HG02623 (cell line): ENCODE data around the gene FOXN3.
"Not testable (repeated sequence)": the region's sequence is repeated elsewhere in the genome, so short reads cannot be mapped to it uniquely, and the experiment has no call there.

Experiments used
- ATAC-seq: cut with Tn5 transposase; IDR thresholded peaks from one replicate; pipeline ENCODE4 v1.9.1; 2021; ENCODE audit warnings: moderate library complexity; ENCODE audit not compliant: unreplicated experiment

The FOXN3 gene

DNA sequence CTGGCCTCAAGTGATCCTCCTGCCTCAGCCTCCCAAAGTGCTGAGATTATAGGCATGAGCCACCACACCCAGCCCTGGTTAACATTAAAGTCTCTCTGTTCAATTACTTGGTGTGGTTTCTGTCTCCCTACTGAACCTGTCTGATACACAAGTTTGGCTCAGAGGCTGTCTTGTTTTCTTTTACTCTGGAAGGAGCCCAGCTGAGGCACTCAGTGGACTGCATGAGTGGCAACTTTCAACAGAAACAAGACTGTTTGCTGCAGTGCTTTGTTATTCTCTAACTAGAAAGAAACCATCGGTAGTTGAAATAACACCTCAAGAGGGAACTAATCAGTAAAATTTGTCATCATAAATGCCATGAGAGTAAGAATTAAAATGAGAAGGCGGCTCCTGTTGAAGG is 238.7 kb downstream of the FOXN3 start:
- ATAC-seq: no peak

- ATAC-seq: no peak
Measured at GRCh38 chr14:89175881-89176799, 240.9 kb downstream of the FOXN3 start.

DNA sequence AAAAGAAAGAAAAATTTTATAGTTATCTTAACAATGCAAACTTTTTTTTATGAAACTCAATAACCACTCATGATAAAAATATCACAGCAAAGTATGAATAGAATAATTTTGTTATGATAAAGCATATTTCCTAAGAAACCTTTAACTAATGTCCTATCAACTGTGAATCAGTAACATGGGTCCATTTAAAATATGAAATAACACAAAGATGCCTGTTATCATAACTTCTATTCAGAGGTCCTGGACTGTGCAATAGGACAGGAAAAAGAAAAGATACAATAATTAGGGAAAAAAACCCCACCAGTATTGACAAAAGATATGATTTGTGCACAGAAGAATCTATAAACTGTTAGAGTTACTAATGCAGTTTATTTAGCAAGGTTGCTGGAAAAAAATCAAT is 245.4 kb downstream of the FOXN3 start:
- no peak for ATAC-seq

DNA sequence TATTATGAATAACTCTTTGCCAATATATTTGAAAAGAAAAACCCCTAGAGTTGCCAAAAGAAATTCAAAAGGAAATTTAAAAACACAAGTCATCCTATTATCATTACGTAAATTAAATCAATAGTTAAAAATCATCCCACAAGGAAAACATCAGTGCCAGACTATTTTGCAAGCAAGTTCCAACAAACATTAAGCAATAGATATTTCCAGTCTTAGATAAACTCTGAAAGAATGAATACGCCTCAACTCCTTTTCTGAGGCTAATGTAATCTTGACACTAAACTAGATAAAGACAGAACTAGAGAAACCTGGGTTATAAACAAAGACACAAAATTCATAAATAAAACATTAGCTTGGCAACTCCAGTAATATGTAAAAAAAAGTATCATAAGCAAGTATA is 245.9 kb downstream of the FOXN3 start:
- no peak for ATAC-seq

- ATAC-seq: no peak
Measured at GRCh38 chr14:89167705-89168104, 249.3 kb downstream of the FOXN3 start.

GRCh38 chr14:89166633-89167032 is 250.4 kb downstream of the FOXN3 start:
- no peak for ATAC-seq

GRCh38 chr14:89165189-89166181 is 251.5 kb downstream of the FOXN3 start:
- peak; percentile 58 for ATAC-seq

DNA sequence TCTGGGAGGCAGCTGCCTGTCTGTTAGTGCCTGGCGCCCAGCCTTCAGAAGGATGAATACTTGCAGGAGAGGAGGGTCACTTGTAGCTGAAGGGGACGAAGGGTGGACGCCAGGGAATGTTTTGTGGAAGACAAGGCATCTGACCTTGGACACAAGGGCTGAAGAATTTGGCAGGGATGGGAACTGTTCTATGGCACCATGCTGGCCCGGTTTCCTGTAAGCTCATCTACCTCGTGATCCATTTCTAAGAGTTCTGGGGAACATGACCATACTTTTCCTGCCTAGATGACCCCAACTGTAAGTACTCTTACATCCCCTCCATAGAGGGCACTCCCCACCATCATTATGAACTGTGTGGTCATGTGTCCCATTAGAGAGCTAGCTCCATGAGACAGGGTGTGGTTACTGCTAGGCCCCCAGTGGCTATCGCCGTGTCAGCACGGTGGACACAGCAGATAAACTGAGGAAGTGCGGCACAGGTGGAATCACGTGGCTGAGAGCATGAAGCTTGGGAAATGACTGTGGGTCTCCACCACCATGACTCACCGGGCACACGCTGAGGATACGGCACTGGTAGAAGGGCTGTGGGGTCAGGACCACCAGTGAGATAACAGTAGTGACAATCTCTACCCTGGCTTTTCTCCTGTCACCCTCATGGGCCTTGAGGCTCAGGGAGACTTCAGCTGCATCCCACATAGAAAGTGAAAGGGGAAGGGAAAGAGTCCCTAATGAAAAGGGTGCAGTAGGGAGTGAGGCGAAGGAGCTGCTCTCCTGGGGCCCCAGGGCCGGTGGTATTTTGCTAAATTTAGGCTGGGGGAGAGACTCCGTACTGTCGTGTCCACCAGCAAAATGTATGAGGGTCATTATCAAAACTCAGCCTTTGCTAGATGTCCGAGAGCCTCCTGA is 252.6 kb downstream of the FOXN3 start:
- peak; percentile 27 for ATAC-seq

- ATAC-seq: no peak
Measured at GRCh38 chr14:89163031-89163636, 253.9 kb downstream of the FOXN3 start.

GRCh38 chr14:89162586-89162985 is 254.4 kb downstream of the FOXN3 start:
- no peak for ATAC-seq

DNA sequence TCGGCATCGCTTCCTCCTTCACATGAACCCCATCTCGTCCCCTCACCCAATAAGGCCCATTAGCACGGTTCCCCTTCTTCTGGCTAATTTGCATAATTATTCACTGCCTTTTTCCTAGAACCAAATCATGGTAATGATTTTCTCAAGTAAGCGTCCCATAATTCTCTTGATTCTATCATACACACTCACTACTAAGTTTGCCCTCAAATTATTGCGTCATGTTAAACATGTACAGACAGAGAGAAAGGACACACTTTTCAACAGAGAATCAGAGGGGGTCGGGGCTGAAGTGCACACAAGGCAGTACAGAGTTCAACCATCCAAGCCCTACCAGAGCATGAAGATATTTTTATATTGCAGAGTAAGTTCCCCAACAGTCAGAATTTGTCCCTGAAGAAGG is 256.6 kb downstream of the FOXN3 start:
- no peak for ATAC-seq

GRCh38 chr14:89158701-89159100 is 258.3 kb downstream of the FOXN3 start:
- no peak for ATAC-seq

- ATAC-seq: not testable (repeated sequence)
Measured at GRCh38 chr14:89158104-89158503, 258.9 kb downstream of the FOXN3 start.

DNA sequence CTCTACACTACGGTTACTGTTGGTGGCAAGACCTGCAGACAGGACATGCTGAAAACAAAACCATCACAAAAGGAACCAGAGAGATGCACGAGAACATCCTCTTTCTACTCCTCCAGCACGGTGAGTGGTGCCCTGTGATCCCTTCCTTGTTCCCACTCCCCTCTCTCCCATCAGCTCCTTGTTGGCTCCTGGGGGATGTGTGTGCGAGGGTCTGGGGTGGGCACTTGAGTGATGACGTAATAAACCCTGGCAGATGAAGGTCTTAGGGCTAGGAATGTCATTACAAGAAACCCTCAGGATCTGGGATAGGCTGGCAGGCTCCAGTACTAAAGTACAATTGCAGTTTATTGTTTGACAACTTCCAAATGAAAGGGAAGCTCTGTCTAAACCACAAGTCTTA is 261.5 kb downstream of the FOXN3 start:
- ATAC-seq: no peak

- ATAC-seq: not testable (repeated sequence)
Measured at GRCh38 chr14:89151693-89152092, 265.3 kb downstream of the FOXN3 start.

- no peak for ATAC-seq
Measured at GRCh38 chr14:89146274-89146673, 270.8 kb downstream of the FOXN3 start.

DNA sequence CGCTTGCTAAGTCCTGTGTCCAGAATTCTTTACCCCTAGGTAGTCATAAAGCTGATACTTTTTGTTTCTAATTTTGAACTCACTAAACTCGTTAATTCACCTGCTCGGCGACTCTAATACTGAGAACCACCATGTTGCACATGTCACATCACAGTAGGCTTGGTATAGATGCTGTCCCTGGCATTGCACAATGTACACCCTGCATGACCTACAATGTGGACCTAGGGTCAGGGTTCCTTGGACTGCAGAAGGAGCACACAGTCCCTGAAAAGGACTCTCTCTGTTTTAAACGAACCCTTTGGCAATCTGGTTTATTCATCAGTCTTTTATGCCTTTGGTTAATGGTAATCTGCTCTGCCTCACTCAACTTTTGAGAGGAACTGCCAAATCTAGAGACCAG is 272.4 kb downstream of the FOXN3 start:
- ATAC-seq: no peak

DNA sequence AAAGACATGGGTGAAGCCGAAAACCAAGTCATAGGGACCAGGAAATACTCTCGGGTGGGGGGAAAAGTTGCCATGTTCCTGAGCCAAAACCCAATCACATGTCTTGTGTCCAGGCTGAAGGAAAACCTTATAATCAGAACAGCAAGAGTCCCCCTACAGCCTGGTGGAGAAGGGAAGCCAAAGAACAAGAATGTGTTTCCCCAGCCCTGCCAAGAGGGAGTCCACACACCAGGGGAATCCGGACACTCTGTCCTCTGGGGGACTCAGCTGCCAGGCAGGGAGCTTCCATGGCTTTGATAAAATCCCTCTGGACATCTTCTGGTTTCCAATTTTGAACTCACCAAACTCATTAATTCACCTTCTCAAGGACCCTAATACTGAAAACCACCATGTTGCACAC is 273.0 kb downstream of the FOXN3 start:
- no peak for ATAC-seq

DNA sequence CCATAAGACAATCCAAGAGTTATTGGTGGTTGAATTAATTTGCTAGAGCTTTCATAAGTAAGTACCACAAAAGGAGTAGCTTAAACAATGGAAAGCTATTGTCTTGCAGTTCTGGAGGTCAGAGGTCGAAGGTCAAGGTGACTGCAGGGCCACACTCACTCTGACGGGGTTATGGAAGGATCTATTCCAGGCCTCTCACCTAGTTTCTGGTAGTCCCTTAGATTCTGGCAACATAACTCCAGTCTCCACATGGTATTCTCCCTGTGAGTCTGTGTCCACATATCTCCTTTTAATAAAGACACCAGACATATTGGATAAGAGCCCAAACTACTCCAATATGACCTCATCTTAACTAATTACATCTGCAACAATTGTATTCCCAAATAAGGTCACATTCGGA is 273.4 kb downstream of the FOXN3 start:
- no peak for ATAC-seq

DNA sequence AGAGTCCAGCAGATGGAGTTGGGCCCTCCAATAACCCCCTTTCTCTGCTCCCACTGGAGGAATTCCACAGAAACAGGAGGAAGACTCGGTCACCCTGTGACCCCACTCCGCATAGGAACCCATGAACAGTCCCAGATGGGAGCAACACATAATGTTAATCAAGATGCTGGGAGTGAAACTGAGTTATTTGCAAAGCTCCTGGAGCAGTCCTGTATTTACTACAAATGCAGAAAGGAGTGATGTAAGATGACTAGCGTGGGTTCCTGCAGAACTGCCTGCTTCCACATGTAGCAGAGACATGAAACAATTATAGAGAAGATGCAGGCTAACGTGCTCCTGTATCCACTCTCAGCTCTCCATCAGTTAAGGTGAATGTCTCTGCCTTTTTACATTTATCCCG is 274.7 kb downstream of the FOXN3 start:
- ATAC-seq: no peak
